ES-I3 (cell line): ENCODE data around the gene MSTO1.
"Not testable (repeated sequence)": the region's sequence is repeated elsewhere in the genome, so short reads cannot be mapped to it uniquely, and the experiment has no call there.

Experiments
- H3K36me3 ChIP-seq: 2 replicates; pipeline ENCODE4 v1.6.1; 2013; ENCODE audit warnings: mild to moderate bottlenecking, low read length, control low read depth, moderate library complexity; ENCODE audit not compliant: insufficient read depth
- H3K4me1 ChIP-seq: 2 replicates; pipeline ENCODE4 v1.6.1; 2013; ENCODE audit warnings: mild to moderate bottlenecking, control low read depth, low read length; ENCODE audit not compliant: insufficient read depth
- H3K9ac ChIP-seq: 2 replicates; pipeline ENCODE4 v1.6.1; 2013; ENCODE audit warnings: low read depth, mild to moderate bottlenecking, low read length, moderate library complexity
- H3K9me3 ChIP-seq: 2 replicates; pipeline ENCODE4 v1.6.1; 2013; ENCODE audit warnings: mild to moderate bottlenecking, low read length, moderate library complexity; ENCODE audit not compliant: control insufficient read depth, insufficient read depth

MSTO1 gene

DNA sequence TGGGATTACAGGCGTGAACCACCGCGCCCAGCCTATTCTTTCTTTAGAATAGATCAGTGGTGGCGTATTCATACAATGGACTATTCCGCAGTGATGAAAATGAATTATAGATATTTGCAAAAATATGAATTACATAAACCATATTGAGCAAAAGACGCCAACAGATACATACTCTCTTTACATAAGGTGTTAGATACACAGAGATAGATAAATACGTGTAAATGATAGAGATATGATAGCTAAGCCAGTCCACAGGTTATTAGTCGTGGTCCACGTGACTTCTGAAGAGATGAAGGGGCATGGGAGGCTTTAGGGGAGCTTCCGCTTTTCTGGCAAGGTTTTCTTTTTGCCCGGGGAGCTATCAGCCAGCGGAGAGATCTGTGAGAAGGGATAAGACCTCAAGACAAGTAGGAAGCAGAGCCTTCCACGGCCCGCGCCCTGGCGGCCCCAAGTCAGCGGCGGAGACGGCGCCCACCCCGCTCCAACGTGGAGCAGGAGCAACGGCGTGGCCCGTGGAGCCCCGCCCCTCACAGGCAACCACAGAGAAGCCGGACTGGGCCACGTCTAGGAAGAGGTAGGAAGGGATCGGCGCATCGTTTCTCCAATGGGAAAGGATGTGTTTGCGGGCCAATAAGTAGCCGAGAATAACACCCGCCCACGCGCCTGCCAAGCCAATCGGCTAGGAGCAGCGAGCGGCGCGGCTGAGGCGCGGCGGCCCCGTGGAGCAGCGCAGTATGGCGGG, at the start of gene MSTO1:
TSS of gene MSTO1 (plus strand) at position 704 of the 742 bp plus-strand sequence. CDS start at position 735, 31 bp downstream.
- peaks cover 5% of the 10 kb centered on the region; the same call in 1 of the 2 replicates for H3K36me3 ChIP-seq
- H3K4me1 ChIP-seq = no peaks in the 10 kb centered on the region
- H3K9me3 ChIP-seq = no peaks in the 10 kb centered on the region
- H3K9ac ChIP-seq = peak within 1 kb of the TSS; percentile 68

- peak overlapping the region; percentile 99 for H3K9ac ChIP-seq
- not testable (repeated sequence) for H3K9me3 ChIP-seq, H3K36me3 ChIP-seq, H3K4me1 ChIP-seq
Observed at GRCh38 chr1:155561779-155562580, 48.0 kb upstream of the MSTO1 start.

GRCh38 chr1:155562581-155563376, 47.2 kb upstream of the MSTO1 start, which contains the start of gene ASH1L:
Gene ASH1L (minus strand): TSS chr1:155562803. CDS start chr1:155521519, 41,284 bp downstream.
- Histone ChIP-seq H3K9me3 (no peaks in the 10 kb centered on the region), H3K9ac (peak within 1 kb of the TSS; percentile 99)

GRCh38 chr1:155563377-155564022, 46.5 kb upstream of the MSTO1 start:
- peak overlapping the region; percentile 90 for H3K9ac ChIP-seq
- not testable (repeated sequence) for H3K4me1 ChIP-seq, H3K36me3 ChIP-seq, H3K9me3 ChIP-seq

More at GRCh38 chr1:155562581-155563376, 47.2 kb upstream of the MSTO1 start, which contains the start of gene ASH1L:
- Histone ChIP-seq H3K36me3 (no peaks in the 10 kb centered on the region), H3K4me1 (0 out of 2 replicates have a peak, but pooled peaks cover 6% of the 10 kb centered on the region)

GRCh38 chr1:155569988-155570592, 39.9 kb upstream of the MSTO1 start:
- Histone ChIP-seq H3K36me3 (no peaks in the 10 kb centered on the region), H3K9me3 (no peaks in the 10 kb centered on the region), H3K9ac (no peak overlapping the region), H3K4me1 (no peaks in the 10 kb centered on the region)

- Histone ChIP-seq H3K9me3 (no peaks in the 10 kb centered on the region), H3K9ac (no peak overlapping the region), H3K36me3 (no peaks in the 10 kb centered on the region), H3K4me1 (no peaks in the 10 kb centered on the region)
Observed at GRCh38 chr1:155570593-155570990, 39.4 kb upstream of the MSTO1 start.

GRCh38 chr1:155574077-155574476, 35.9 kb upstream of the MSTO1 start:
- no peaks in the 10 kb centered on the region for H3K4me1 ChIP-seq
- no peaks in the 10 kb centered on the region for H3K9me3 ChIP-seq
- H3K36me3 ChIP-seq = no peaks in the 10 kb centered on the region
- no peak overlapping the region for H3K9ac ChIP-seq

DNA sequence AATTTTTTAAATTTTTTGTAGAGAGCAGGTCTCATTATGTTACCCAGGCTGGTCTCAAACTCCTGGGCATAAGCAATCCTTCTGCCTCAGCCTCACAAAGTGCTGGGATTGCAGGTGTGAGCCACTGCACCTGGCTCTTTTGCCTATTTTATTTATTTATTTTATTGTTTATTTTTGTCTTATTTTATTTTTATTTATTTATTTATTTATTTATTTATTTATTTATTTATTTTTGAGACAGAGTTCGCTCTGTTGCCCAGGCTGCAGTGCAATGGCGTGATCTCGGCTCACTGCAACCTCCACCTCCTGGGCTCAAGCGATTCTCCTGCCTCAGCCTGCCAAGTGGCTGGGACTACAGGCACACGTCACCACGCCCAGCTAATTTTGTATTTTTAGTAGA, 34.4 kb upstream of the MSTO1 start:
- H3K36me3 ChIP-seq, H3K4me1 ChIP-seq, H3K9me3 ChIP-seq, H3K9ac ChIP-seq: not testable (repeated sequence)

DNA sequence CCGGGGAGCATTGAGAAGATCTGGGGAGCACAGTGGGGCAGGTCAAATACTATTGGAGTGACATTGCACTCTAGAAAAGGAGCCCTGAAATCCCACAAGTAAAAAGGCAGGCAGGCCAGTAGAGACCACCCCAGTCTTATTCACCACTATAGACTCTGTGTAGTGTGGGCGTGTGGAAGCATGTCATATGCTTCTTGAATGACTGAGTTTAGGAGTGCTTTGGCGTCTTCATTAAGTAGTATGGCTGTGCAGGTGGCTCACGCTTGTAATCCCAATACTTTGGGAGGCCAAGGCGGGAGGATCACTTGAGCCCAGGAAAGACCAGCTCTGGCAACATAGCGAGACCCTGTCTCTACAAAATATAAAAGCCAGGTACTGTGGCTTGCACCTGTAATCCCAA, 26.2 kb upstream of the MSTO1 start:
- not testable (repeated sequence) for H3K36me3 ChIP-seq, H3K4me1 ChIP-seq, H3K9ac ChIP-seq, H3K9me3 ChIP-seq

GRCh38 chr1:155589282-155589681, 20.7 kb upstream of the MSTO1 start:
- not testable (repeated sequence) for H3K36me3 ChIP-seq, H3K9me3 ChIP-seq, H3K9ac ChIP-seq, H3K4me1 ChIP-seq

GRCh38 chr1:155590516-155591247, 19.3 kb upstream of the MSTO1 start:
- not testable (repeated sequence) for H3K9ac ChIP-seq, H3K4me1 ChIP-seq, H3K9me3 ChIP-seq, H3K36me3 ChIP-seq

- Histone ChIP-seq H3K9ac (no peak overlapping the region), H3K4me1 (no peaks in the 10 kb centered on the region), H3K9me3 (no peaks in the 10 kb centered on the region), H3K36me3 (no peaks in the 10 kb centered on the region)
Observed at GRCh38 chr1:155591770-155592169, 18.2 kb upstream of the MSTO1 start.

- H3K36me3 ChIP-seq, H3K9ac ChIP-seq, H3K9me3 ChIP-seq: not testable (repeated sequence)
- peaks cover 11% of the 10 kb centered on the region for H3K4me1 ChIP-seq
Observed at GRCh38 chr1:155595877-155596474, 14.0 kb upstream of the MSTO1 start.
